HCT116 (cell line): ENCODE data around the gene ANOS1. TPM values are rescaled to one million over a fixed set of nuclear protein-coding genes. Genes with fewer than 3 reads are reported as not detected.

Source experiments
- ATAC-seq: fragments of 200-7000 bp; cut with Tn5 transposase; 2 replicates; pipeline ENCODE4 v1.9.1; 2020; ENCODE audit warnings: mild to moderate bottlenecking, moderate library complexity
- BruUV-seq: library from RNA; stranded (reverse); fragments of 400-500 nt; replicated peaks from 2 replicates; lab custom pipeline; 2021; lab: Mats Ljungman, UMichigan
- CTCF ChIA-PET: fragments of 300-600 bp; sonication (Branson Sonifier 250); formaldehyde crosslinking; loops from one replicate; lab custom pipeline; 2021; ENCODE audit warnings: antibody characterized with exemption; lab: Charles Lee
- POLR2A ChIA-PET: fragments of 300-600, 350-600 bp; sonication (Branson Sonifier 250); formaldehyde crosslinking; loops from one replicate; lab custom pipeline; 2021; ENCODE audit warnings: antibody characterized with exemption; lab: Charles Lee
- RAD21 ChIA-PET, 2 experiments: fragments of 300-600 bp; sonication (Branson Sonifier 250); formaldehyde crosslinking; loops; one replicate each; lab custom pipeline; 2023; ENCODE audit warnings: low total read pairs in 2 of 2; ENCODE audit not compliant: uncharacterized antibody in 2 of 2, unreplicated experiment in 2 of 2, low non-redundant PET in 1 of 2; lab: Charles Lee
- DNase-seq: peaks from one replicate; pipeline ENCODE4 v3.0.0-alpha.2; 2010; ENCODE audit warnings: low read depth, low spot score
- H2AFZ ChIP-seq: fragments of 200-600 bp; shearing (Covaris generic), sonication (generic); 2 replicates; pipeline ENCODE4 v1.6.1; 2017; ENCODE audit warnings: low read depth, mixed run types, mixed read lengths, antibody characterized with exemption, low read length; ENCODE audit not compliant: poor library complexity, severe bottlenecking
- H3K27ac ChIP-seq: 2 replicates; pipeline ENCODE4 v1.5.1; 2012; ENCODE audit warnings: low read depth, low read length
- H3K27me3 ChIP-seq: fragments of 200-600 bp; sonication (generic); 2 replicates; pipeline ENCODE4 v1.6.1; 2016; ENCODE audit warnings: mixed run types, low read length, mixed read lengths; ENCODE audit not compliant: insufficient read depth
- H3K36me3 ChIP-seq, 2 experiments: fragments of 200-500 bp in 1 of 2; fragments of 200-600 bp in 1 of 2; sonication (Bioruptor generic) in 1 of 2; sonication (generic) in 1 of 2; 2 replicates each; pipeline versions ENCODE4 v1.5.1 to v1.6.1; 2014 to 2016; ENCODE audit warnings: low read length in 2 of 2, inconsistent platforms in 1 of 2, mixed read lengths in 1 of 2, mixed run types in 1 of 2; ENCODE audit not compliant: insufficient read depth in 2 of 2, control insufficient read depth in 1 of 2
- H3K4me1 ChIP-seq, 2 experiments: fragments of 200-600 bp in 1 of 2; sonication (generic) in 1 of 2; 2 replicates each; pipeline versions ENCODE4 v1.5.1 to v1.6.1; 2012 to 2017; ENCODE audit warnings: low read length in 2 of 2, inconsistent platforms in 1 of 2, mild to moderate bottlenecking in 1 of 2, mixed read lengths in 1 of 2, mixed run types in 1 of 2, moderate library complexity in 1 of 2; ENCODE audit not compliant: insufficient read depth in 2 of 2, control insufficient read depth in 1 of 2
- H3K4me2 ChIP-seq: fragments of 200-600 bp; sonication (generic); 2 replicates; pipeline ENCODE4 v1.6.1; 2017; ENCODE audit warnings: mixed run types, low read length, mixed read lengths
- H3K4me3 ChIP-seq, 2 experiments: fragments of 200-600 bp in 1 of 2; sonication (generic) in 1 of 2; replicated peaks in 1 of 2; 2 replicates each; pipeline ENCODE4 v1.5.1; 2011 to 2016; ENCODE audit warnings: low read length in 2 of 2, control low read depth in 1 of 2, low read depth in 1 of 2, mild to moderate bottlenecking in 1 of 2, mixed read lengths in 1 of 2, mixed run types in 1 of 2
- H3K79me2 ChIP-seq: fragments of 200-600 bp; sonication (generic); 2 replicates; pipeline ENCODE4 v1.6.1; 2017; ENCODE audit warnings: mild to moderate bottlenecking, mixed run types, low read length, moderate library complexity, mixed read lengths; ENCODE audit not compliant: insufficient read depth
- H3K9ac ChIP-seq: fragments of 200-600 bp; sonication (generic); 2 replicates; pipeline ENCODE4 v1.6.1; 2016; ENCODE audit warnings: low read length, mixed read lengths
- H3K9me2 ChIP-seq: fragments of 200-600 bp; sonication (generic), shearing (Covaris generic); 2 replicates; pipeline ENCODE4 v1.6.1; 2017; ENCODE audit warnings: mixed run types, mild to moderate bottlenecking, moderate library complexity; ENCODE audit not compliant: insufficient read depth
- H3K9me3 ChIP-seq, 2 experiments: fragments of 200-500 bp in 1 of 2; fragments of 200-600 bp in 1 of 2; sonication (Bioruptor generic) in 1 of 2; sonication (generic) in 1 of 2; 2 replicates each; pipeline ENCODE4 v1.6.1; 2014 to 2017; ENCODE audit warnings: low read length in 2 of 2, mixed read lengths in 2 of 2, inconsistent platforms in 1 of 2, low read depth in 1 of 2, mild to moderate bottlenecking in 1 of 2, mixed run types in 1 of 2, moderate library complexity in 1 of 2; ENCODE audit not compliant: control insufficient read depth in 1 of 2, insufficient read depth in 1 of 2
- H4K20me1 ChIP-seq: fragments of 200-600 bp; sonication (generic), shearing (Covaris generic); 2 replicates; pipeline ENCODE4 v1.6.1; 2017; ENCODE audit warnings: mixed run types, mild to moderate bottlenecking, moderate library complexity; ENCODE audit not compliant: insufficient read depth
- ATF3 ChIP-seq: IDR thresholded peaks from 2 replicates; pipeline ENCODE4 v1.6.1; 2012
- CTCF ChIP-seq, 3 experiments: fragments of 200-600 bp in 1 of 3; sonication (generic) in 1 of 3; IDR thresholded peaks in 2 of 3; conservative IDR thresholded peaks in 1 of 3; 2 replicates each; pipeline ENCODE4 v1.5.1; 2012 to 2017; ENCODE audit warnings: low read depth in 2 of 3, low read length in 2 of 3, antibody characterized with exemption in 1 of 3, borderline replicate concordance in 1 of 3, control low read depth in 1 of 3, mild to moderate bottlenecking in 1 of 3, mixed read lengths in 1 of 3, mixed run types in 1 of 3, moderate library complexity in 1 of 3; ENCODE audit not compliant: insufficient read depth in 1 of 3
- FOSL1 ChIP-seq: IDR thresholded peaks from 2 replicates; pipeline ENCODE4 v1.6.1; 2012; ENCODE audit warnings: low read depth
- MAX ChIP-seq: IDR thresholded peaks from 2 replicates; pipeline ENCODE4 v1.6.1; 2012
- POLR2A ChIP-seq: IDR thresholded peaks from 2 replicates; pipeline ENCODE4 v1.7.0; 2011; ENCODE audit warnings: borderline replicate concordance; ENCODE audit not compliant: insufficient read depth, insufficient read length; ENCODE audit errors: extremely low read depth
- REST ChIP-seq: IDR thresholded peaks from 2 replicates; pipeline ENCODE4 v1.6.1; 2012; ENCODE audit warnings: low read depth
- SIN3A ChIP-seq: IDR thresholded peaks from 2 replicates; pipeline ENCODE4 v1.6.1; 2012; ENCODE audit warnings: low read depth
- TCF7L2 ChIP-seq: IDR thresholded peaks from 2 replicates; pipeline ENCODE4 v1.7.0; 2011; ENCODE audit warnings: borderline replicate concordance, inconsistent platforms; ENCODE audit not compliant: insufficient read depth, insufficient read length; ENCODE audit errors: extremely low read depth
- YY1 ChIP-seq: IDR thresholded peaks from 2 replicates; pipeline ENCODE4 v1.6.1; 2011; ENCODE audit warnings: low read length, low read depth, moderate library complexity, mild to moderate bottlenecking; ENCODE audit not compliant: insufficient replicate concordance; ENCODE audit errors: extremely low read depth
- ZNF274 ChIP-seq: fragments of 200-500 bp; sonication (Bioruptor generic); IDR thresholded peaks from 2 replicates; pipeline ENCODE4 v1.6.1; 2014; ENCODE audit warnings: mild to moderate bottlenecking, low read depth, low read length, inconsistent platforms
- intact Hi-C: fragments of 100-400 bp; cut with micrococcal nuclease; formaldehyde crosslinking; loops from 2 replicates; pipeline ENCODE4 v1.10.0; 2022
- total RNA-seq: library from RNA; stranded (reverse); gene quantifications from one replicate; pipeline ENCODE4 v1.2.1, GENCODE V29; 2021; ENCODE audit not compliant: unreplicated experiment

ANOS1 gene
- total RNA-seq, 1 experiment from 2014 or later, result 0.12 TPM

GRCh38 chrX:8663325-8663724, 68.6 kb downstream of the ANOS1 start:
- no peaks in the 10 kb centered on the region for H3K79me2 ChIP-seq
- H4K20me1 ChIP-seq, result no peaks in the 10 kb centered on the region
- H3K27me3 ChIP-seq, result no peaks in the 10 kb centered on the region
- no peak overlapping the region for H2AFZ ChIP-seq
- intact Hi-C loops, result no loop called here
- POLR2A ChIA-PET, result no interaction called here
- BruUV-seq, result no TSS peak
- RAD21 ChIA-PET, result no interaction called here
- H3K9ac ChIP-seq, result no peak overlapping the region
- no peaks in the 10 kb centered on the region for H3K36me3 ChIP-seq
- H3K9me2 ChIP-seq, result no peaks in the 10 kb centered on the region
- ATAC-seq (no peak), DNase-seq (no peak)
- no peak overlapping the region for H3K4me3 ChIP-seq
- TF ChIP-seq REST (no peak), FOSL1 (no peak), SIN3A (no peak), ATF3 (no peak), YY1 (no peak), POLR2A (no peak), MAX (no peak), CTCF (IDR thresholded peaks at IDR 0.05 in 2 of 3, conservative IDR thresholded peaks at IDR 0.05 in 1 of 3; ENCODE audit: borderline replicate concordance in 1 of 3, insufficient read depth in 1 of 3, low read depth in 2 of 3, low read length in 2 of 3) (no peak), TCF7L2 (no peak), ZNF274 (no peak)
- H3K9me3 ChIP-seq, result no peaks in the 10 kb centered on the region
- no peaks in the 10 kb centered on the region for H3K4me1 ChIP-seq
- no peak overlapping the region for H3K27ac ChIP-seq
- CTCF ChIA-PET, result no interaction called here
- H3K4me2 ChIP-seq, result no peak overlapping the region
